HepG2 (cell line): ENCODE results near the gene NDUFS7. TPM values are rescaled to one million over a fixed set of nuclear protein-coding genes. Genes with fewer than 3 reads are reported as not detected.
A peak's percentile ranks its signal among the peaks of the same experiment; 100 is the strongest.

Experiments
- ARID4A ChIP-seq: sonication (generic); formaldehyde crosslinking; IDR thresholded peaks from 2 replicates; pipeline ENCODE4 v1.5.0; 2020; ENCODE audit warnings: mild to moderate bottlenecking, missing genetic modification reagents, borderline replicate concordance
- BCLAF1 ChIP-seq: fragments of 450-650 bp; IDR thresholded peaks from 2 replicates; pipeline ENCODE4 v1.6.1; 2017; ENCODE audit warnings: mild to moderate bottlenecking
- CBX2 ChIP-seq, 2 experiments: fragments of 200-600 bp in 1 of 2; sonication (generic); formaldehyde crosslinking in 1 of 2; IDR thresholded peaks; 2 replicates each; pipeline versions ENCODE4 v1.7.0 to v1.8.1; 2018 to 2022; ENCODE audit warnings: low read depth in 2 of 2, low read length in 1 of 2, mild to moderate bottlenecking in 1 of 2, missing genetic modification reagents in 1 of 2
- CENPX ChIP-seq: sonication (generic); formaldehyde crosslinking; IDR thresholded peaks from 2 replicates; pipeline ENCODE4 v1.9.0; 2021; ENCODE audit warnings: mild to moderate bottlenecking, missing genetic modification reagents, moderate library complexity
- FOSL1 ChIP-seq: sonication (generic); formaldehyde crosslinking; IDR thresholded peaks from 2 replicates; pipeline ENCODE4 v1.9.0; 2021; ENCODE audit warnings: missing genetic modification reagents, borderline replicate concordance
- HNF4G ChIP-seq, 2 experiments: sonication (generic) in 1 of 2; formaldehyde crosslinking in 1 of 2; IDR thresholded peaks; 2 replicates each; pipeline versions ENCODE4 v1.4.0 to v1.6.1; 2011 to 2020; ENCODE audit warnings: borderline replicate concordance in 2 of 2, low read depth in 2 of 2, mild to moderate bottlenecking in 2 of 2, low read length in 1 of 2, missing genetic modification reagents in 1 of 2, moderate library complexity in 1 of 2
- NFYC ChIP-seq: IDR thresholded peaks from 2 replicates; pipeline ENCODE4 v1.6.1; 2016; ENCODE audit warnings: missing genetic modification reagents, missing compliant biosample characterization
- PRDM4 ChIP-seq: sonication (generic); formaldehyde crosslinking; IDR thresholded peaks from 2 replicates; pipeline ENCODE4 v1.9.0; 2021; ENCODE audit warnings: missing genetic modification reagents, borderline replicate concordance
- RCOR2 ChIP-seq: IDR thresholded peaks from 2 replicates; pipeline ENCODE4 v1.6.1; 2016; ENCODE audit warnings: missing biosample characterization, missing genetic modification reagents
- ZNF136 ChIP-seq: sonication (generic); formaldehyde crosslinking; IDR thresholded peaks from 2 replicates; pipeline ENCODE4 v1.8.1; 2022; ENCODE audit warnings: low read depth, mild to moderate bottlenecking, moderate library complexity, missing genetic modification reagents
- ZNF280B ChIP-seq: sonication (generic); formaldehyde crosslinking; IDR thresholded peaks from 2 replicates; pipeline ENCODE4 v1.5.0; 2020; ENCODE audit warnings: missing genetic modification reagents, mild to moderate bottlenecking, borderline replicate concordance
- ZNF446 ChIP-seq: sonication (generic); formaldehyde crosslinking; IDR thresholded peaks from 2 replicates; pipeline ENCODE4 v1.5.0; 2020; ENCODE audit warnings: mild to moderate bottlenecking, missing genetic modification reagents
- ZNF790 ChIP-seq: sonication (generic); formaldehyde crosslinking; IDR thresholded peaks from 2 replicates; pipeline ENCODE4 v1.8.0; 2022; ENCODE audit warnings: missing genetic modification reagents, mild to moderate bottlenecking, borderline replicate concordance
- ZNF878 ChIP-seq: sonication (generic); formaldehyde crosslinking; IDR thresholded peaks from 2 replicates; pipeline ENCODE4 v1.8.1; 2023; ENCODE audit warnings: mild to moderate bottlenecking, missing genetic modification reagents, moderate library complexity
- polyA plus RNA-seq, 8 experiments: library from polyadenylated mRNA; depleted of rRNA in 3 of 8; stranded (reverse) in 7 of 8; unstranded in 1 of 8; fragments of >200 nt; fragmentation: Illumina TruSeq in 4 of 8; extraction: Trizol in 4 of 8; gene quantifications; 2 replicates each; pipeline versions ENCODE4 v1.2.1 to v1.2.3, GENCODE V29; 2011 to 2016; ENCODE audit warnings: low read depth in 4 of 8, missing spikeins in 1 of 8, mixed read lengths in 1 of 8; ENCODE audit not compliant: insufficient read depth in 1 of 8
- total RNA-seq, 5 experiments: library from RNA; depleted of rRNA; stranded (reverse); fragments of >200 nt; fragmentation: Illumina TruSeq; extraction: Trizol; gene quantifications; 2 replicates each; pipeline ENCODE4 v1.2.3, GENCODE V29; 2016; ENCODE audit warnings: low read depth in 1 of 5

NDUFS7 gene
- total and polyA plus RNA-seq, 2 of the 13 experiments (the other 11 are each of a cell fraction or from before 2014, with no cell fraction given): 34.3 to 66.9 TPM

GRCh38 chr19:1373534-1374249, 10.0 kb upstream of the NDUFS7 start (continued):
- TF ChIP-seq ARID4A (CRISPR knock-in tag) (peak; percentile 44; the same call in 1 of the 2 replicates), ZNF136 (0 out of 2 replicates have a peak, but pooled peaks have one; percentile 80), CBX2 (IDR thresholded peaks at IDR 0.05; ENCODE audit: low read depth, low read length) (no peak), CBX2 (CRISPR knock-in tag; IDR thresholded peaks at IDR 0.05; ENCODE audit: low read depth) (no peak; the same call in 1 of the 2 replicates), ZNF878 (peak; percentile 87), ZNF280B (no peak; the same call in 1 of the 2 replicates), ZNF790 (CRISPR knock-in tag) (peak; percentile 13), NFYC (no peak), CENPX (CRISPR knock-in tag) (no peak), HNF4G (IDR thresholded peaks at IDR 0.05; ENCODE audit: borderline replicate concordance, low read depth, low read length) (peak; percentile 56; the same call in 1 of the 2 replicates), HNF4G (CRISPR knock-in tag; IDR thresholded peaks at IDR 0.05; ENCODE audit: borderline replicate concordance, low read depth) (peak; percentile 81; the same call in 1 of the 2 replicates), FOSL1 (CRISPR knock-in tag) (no peak), PRDM4 (CRISPR knock-in tag) (no peak), ZNF446 (CRISPR knock-in tag) (0 out of 2 replicates have a peak, but pooled peaks have one; percentile 6), BCLAF1 (no peak), RCOR2 (CRISPR knock-in tag) (peak; percentile 80)
